H1 (cell line): ENCODE measurements around the gene ACTN4. TPM values are rescaled to one million over a fixed set of nuclear protein-coding genes. Genes with fewer than 3 reads are reported as not detected.

Source experiments
- BRCA1 ChIP-seq: IDR thresholded peaks from 2 replicates; pipeline ENCODE4 v1.6.1; 2012; ENCODE audit warnings: low read depth, low read length, improper control_type of control experiment
- EGR1 ChIP-seq: IDR thresholded peaks from 2 replicates; pipeline ENCODE4 v1.6.1; 2011; ENCODE audit warnings: low read depth, low read length, borderline replicate concordance
- MAFK ChIP-seq: IDR thresholded peaks from 2 replicates; pipeline ENCODE4 v1.6.1; 2012; ENCODE audit warnings: low read depth, mild to moderate bottlenecking, improper control_type of control experiment, low read length
- polyA plus RNA-seq, 7 experiments: library from polyadenylated mRNA; depleted of rRNA in 3 of 7; stranded (reverse) in 5 of 7; unstranded in 2 of 7; fragments of >200 nt in 5 of 7; fragments of 200-250 nt in 2 of 7; gene quantifications; 1 replicate in 5 of 7; 2 replicates in 1 of 7; 4 replicates in 1 of 7; pipeline versions ENCODE4 v1.2.1 to v1.2.3, GENCODE V29; 2011 to 2013; ENCODE audit warnings: missing spikeins in 2 of 7, mixed read lengths in 2 of 7
- total RNA-seq: library from RNA; stranded (reverse); fragmentation: NEBNext Ultra II Directional; extraction: Animal tissue kit (Norgen Biotek cat#: 25700); gene quantifications from 2 replicates; pipeline ENCODE4 v1.2.1, GENCODE V29; 2021

ACTN4 gene
- total and polyA plus RNA-seq, 2 of the 8 experiments (the other 6 are each of a cell fraction or from before 2014, with no cell fraction given): 211 to 520 TPM

- TF ChIP-seq EGR1 (no peak), MAFK (no peak), BRCA1 (no peak)
Measured at GRCh38 chr19:38696729-38697055, 49.2 kb downstream of the ACTN4 start (continued).
